Stimulated activated memory B cell treated with anti-CD40 and anti-IgM and Interleukin-4, amounts not matched to agents 10 μg/mL and 1 μg/mL and 100 μg/mL, for 72 hours (primary cell): ENCODE measurements around the gene KRTAP10-8.
"Not testable (repeated sequence)": the region's sequence is repeated elsewhere in the genome, so short reads cannot be mapped to it uniquely, and the experiment has no call there.

Experiments used
- ATAC-seq: fragments of 150-1000 bp; cut with Tn5 transposase; 2 replicates; pipeline ENCODE4 v1.10.0; 2021
- H3K27ac Mint-ChIP-seq: one replicate; pipeline ENCODE4 v1.8.0; 2022; ENCODE audit warnings: mild to moderate bottlenecking, mixed read lengths
- H3K27me3 Mint-ChIP-seq: one replicate; pipeline ENCODE4 v1.8.0; 2022; ENCODE audit warnings: mixed read lengths
- H3K36me3 Mint-ChIP-seq: one replicate; pipeline ENCODE4 v1.8.0; 2022; ENCODE audit warnings: mixed read lengths
- H3K4me1 Mint-ChIP-seq: one replicate; pipeline ENCODE4 v1.8.0; 2022; ENCODE audit warnings: mixed read lengths
- H3K4me3 Mint-ChIP-seq: one replicate; pipeline ENCODE4 v1.8.0; 2022; ENCODE audit warnings: mild to moderate bottlenecking, moderate library complexity, mixed read lengths
- H3K9me3 Mint-ChIP-seq: one replicate; pipeline ENCODE4 v1.8.0; 2022; ENCODE audit warnings: mixed read lengths

Gene KRTAP10-8

DNA sequence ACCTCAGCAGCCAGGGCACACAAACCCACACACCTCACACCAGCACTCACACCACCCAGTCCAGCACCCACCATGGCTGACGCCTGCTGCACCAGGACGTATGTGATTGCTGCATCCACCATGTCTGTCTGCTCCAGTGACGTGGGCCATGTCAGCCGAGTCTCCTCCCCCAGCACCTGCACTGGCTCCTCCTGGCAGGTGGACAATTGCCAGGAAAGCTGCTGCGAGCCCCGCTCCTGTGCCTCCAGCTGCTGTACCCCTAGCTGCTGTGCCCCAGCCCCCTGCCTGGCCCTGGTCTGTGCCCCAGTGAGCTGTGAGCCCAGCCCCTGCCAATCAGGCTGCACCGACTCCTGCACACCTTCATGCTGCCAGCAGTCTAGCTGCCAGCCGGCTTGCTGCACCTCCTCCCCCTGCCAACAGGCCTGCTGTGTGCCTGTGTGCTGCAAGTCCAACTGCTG, at the start of gene KRTAP10-8:
Gene KRTAP10-8, plus strand, starts transcription at position 51 of the 458 bp plus-strand sequence. Its CDS starts 22 bp downstream, at position 73.
- Mint-ChIP-seq H3K4me1 (no peaks in the 10 kb centered on the region), H3K27ac (no peak within 1 kb of the TSS), H3K27me3 (peaks cover 42% of the 10 kb centered on the region), H3K36me3 (peaks cover 28% of the 10 kb centered on the region), H3K9me3 (peaks cover 31% of the 10 kb centered on the region), H3K4me3 (no peak within 1 kb of the TSS)
- no peak for ATAC-seq

DNA sequence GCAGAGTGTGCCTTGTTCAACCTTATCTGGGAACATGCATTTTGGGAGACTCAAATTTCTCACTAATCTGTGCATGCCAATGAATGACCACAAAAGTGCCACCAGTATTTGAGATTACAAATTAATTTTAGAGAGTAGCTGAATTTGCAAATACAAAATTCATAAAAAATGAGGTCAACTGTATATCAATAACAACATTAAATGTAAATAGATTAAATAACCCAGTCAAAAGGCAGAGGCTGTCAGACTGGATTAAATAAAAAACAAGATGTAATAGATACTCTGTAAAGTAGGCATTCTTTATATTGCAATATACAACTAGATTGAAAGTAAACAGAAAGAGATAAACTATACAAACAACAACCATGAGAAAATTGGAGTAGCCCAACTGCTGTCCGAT, 47.8 kb upstream of the KRTAP10-8 start:
- Mint-ChIP-seq H3K4me1 (peaks cover 35% of the 10 kb centered on the region), H3K27me3 (peaks cover 5% of the 10 kb centered on the region), H3K36me3 (peaks cover 16% of the 10 kb centered on the region), H3K4me3 (no peak overlapping the region), H3K27ac (no peak overlapping the region), H3K9me3 (peaks cover 20% of the 10 kb centered on the region)
- ATAC-seq = no peak

DNA sequence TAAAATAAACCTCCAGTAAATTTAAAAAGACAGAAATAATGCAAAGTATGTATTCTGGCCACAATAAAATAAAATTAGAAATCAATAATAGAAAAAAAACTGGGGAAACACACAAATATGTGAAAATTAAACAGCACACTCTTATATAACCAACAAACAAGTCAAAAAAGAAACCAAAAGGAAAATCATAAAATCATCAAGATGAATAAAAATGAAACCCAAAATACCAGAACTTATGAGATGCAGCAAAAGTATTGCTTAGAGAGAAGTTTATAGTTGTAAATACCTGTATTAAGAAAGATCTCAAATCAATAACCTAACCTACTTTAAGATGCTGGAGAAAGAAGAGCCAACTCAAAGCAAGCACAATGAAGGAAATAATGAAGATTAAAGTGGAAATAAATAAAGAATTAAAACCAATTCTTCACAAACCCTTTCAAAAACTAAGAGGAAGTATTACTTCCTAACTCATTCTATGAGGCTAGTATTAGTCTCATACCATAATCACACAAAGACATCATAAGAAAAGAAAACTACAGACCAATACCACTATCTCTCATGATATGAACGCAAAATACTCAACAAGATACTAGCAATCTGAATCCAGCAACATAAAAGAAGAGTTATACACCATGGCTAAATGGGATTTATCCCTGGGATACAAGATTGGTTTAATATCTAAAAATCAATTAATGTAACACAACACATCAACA, 46.8 kb upstream of the KRTAP10-8 start:
- H3K27ac Mint-ChIP-seq = peak overlapping the region; percentile 57
- H3K36me3 Mint-ChIP-seq = peaks cover 19% of the 10 kb centered on the region
- peaks cover 38% of the 10 kb centered on the region for H3K4me1 Mint-ChIP-seq
- peaks cover 15% of the 10 kb centered on the region for H3K27me3 Mint-ChIP-seq
- H3K9me3 Mint-ChIP-seq = peaks cover 20% of the 10 kb centered on the region
- ATAC-seq = peak; percentile 71
- H3K4me3 Mint-ChIP-seq = peak overlapping the region; percentile 47

- ATAC-seq = peak; percentile 51
Measured at GRCh38 chr21:44566403-44566802, 45.5 kb upstream of the KRTAP10-8 start.

DNA sequence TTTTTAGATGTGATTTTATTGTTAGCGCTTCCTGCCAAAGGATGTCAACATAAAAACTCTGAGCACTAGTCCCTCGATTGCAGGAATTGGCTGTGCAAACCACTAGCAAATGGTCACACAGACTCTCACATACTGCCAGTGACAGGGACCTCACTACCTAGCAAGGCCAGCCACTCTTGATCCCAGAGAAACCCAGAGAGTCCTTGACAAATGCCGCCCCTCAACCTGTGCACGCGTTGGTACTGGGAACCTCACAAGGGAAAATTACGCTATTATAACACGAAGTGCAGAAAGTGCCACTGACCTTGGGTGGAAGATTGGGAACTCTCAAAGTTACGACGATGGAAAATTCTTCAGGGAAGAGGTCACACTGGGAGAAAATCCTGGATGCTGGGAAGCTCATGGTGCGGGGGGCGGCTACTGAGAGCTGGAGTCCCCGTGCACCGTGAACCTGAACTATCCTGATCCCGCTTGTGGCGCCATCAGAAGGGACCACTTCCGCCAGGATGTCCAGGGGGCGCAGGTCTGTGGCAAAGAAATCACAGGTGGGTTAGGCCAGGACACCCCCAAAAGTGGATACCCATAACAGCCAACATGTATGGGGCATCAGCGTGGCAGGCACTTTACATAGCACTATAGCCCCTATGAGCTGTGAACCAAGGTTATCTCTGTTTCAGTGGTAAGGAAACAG, 44.3 kb upstream of the KRTAP10-8 start:
- Mint-ChIP-seq H3K27me3 (peaks cover 38% of the 10 kb centered on the region), H3K4me1 (peaks cover 23% of the 10 kb centered on the region), H3K36me3 (peaks cover 4% of the 10 kb centered on the region), H3K27ac (no peak overlapping the region), H3K4me3 (no peak overlapping the region), H3K9me3 (peaks cover 10% of the 10 kb centered on the region)
- no peak for ATAC-seq

More at GRCh38 chr21:44566403-44566802, 45.5 kb upstream of the KRTAP10-8 start:
- Mint-ChIP-seq H3K27ac (no peak overlapping the region), H3K9me3 (peaks cover 16% of the 10 kb centered on the region), H3K36me3 (peaks cover 13% of the 10 kb centered on the region), H3K4me3 (no peak overlapping the region), H3K4me1 (peaks cover 31% of the 10 kb centered on the region), H3K27me3 (peaks cover 26% of the 10 kb centered on the region)

DNA sequence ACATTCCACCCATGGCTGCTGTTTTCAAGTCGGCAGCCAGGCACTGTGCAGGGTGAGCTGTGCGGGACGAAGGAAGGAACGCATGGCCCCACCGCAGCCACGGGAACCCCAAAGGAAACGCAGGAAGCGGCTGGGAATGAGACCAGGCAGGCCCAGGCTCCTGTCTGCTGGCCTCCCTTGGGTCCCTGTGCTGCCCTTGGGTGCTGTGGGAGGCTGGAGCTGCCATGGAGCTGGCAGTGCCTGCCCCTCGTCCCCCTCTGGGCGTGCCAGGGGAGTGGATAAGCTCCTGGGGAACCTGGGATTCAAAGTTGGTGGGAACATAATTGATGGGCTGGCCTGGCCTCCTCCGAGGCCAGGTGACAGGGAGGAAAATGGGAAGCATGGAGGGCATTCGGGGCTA, 43.6 kb upstream of the KRTAP10-8 start:
- peaks cover 5% of the 10 kb centered on the region for H3K9me3 Mint-ChIP-seq
- no peak for ATAC-seq
- H3K36me3 Mint-ChIP-seq = peaks cover 4% of the 10 kb centered on the region
- no peak overlapping the region for H3K27ac Mint-ChIP-seq
- H3K4me1 Mint-ChIP-seq = peaks cover 23% of the 10 kb centered on the region
- H3K27me3 Mint-ChIP-seq = peaks cover 45% of the 10 kb centered on the region
- H3K4me3 Mint-ChIP-seq = no peak overlapping the region

DNA sequence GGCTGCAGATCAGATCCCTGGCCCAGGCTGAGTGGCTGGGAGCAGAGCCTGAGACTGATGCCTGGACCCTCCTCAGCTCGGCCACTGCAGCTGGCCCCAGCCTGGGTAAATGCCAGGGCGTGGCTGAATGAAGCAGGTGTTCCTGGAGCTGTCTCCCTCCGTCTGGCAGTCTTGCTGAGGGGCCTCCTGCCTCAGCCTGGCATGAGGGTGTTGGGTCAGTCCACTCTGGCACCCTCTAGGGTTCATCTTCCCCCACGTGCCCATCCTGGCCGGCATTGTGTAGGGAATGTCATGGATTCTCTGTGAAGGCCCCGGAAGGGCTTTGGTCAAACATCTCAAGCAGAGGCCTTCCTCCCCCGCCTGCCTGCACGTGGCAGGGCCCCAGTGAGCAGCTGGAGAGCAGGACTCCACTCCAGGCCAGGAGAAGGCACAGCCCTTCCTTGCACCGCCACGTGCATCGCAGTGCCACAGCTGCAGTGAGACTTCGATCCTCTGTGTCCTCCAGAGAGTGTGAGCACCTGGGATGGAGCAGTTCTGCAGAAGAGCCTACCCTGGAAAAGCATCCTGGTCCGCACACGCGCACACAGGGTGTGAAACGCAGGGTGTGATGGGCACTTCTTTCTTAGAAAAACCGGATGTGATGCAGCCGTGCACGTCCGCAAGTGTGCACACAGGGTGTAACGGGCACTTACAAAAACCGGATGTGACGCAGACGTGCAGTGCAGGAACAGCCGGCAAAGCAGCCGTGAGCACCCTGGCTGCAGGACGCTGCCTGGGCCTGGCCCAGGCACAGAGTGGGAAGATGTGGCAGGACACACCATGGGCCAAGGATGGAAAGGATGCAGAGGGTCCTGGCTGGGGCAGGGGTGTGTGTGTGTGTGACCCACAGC, 43.0 kb upstream of the KRTAP10-8 start:
- ATAC-seq = no peak
- peaks cover 4% of the 10 kb centered on the region for H3K36me3 Mint-ChIP-seq
- peak overlapping the region; percentile 30 for H3K4me3 Mint-ChIP-seq
- H3K9me3 Mint-ChIP-seq = peaks cover 4% of the 10 kb centered on the region
- H3K27me3 Mint-ChIP-seq = peaks cover 51% of the 10 kb centered on the region
- peaks cover 23% of the 10 kb centered on the region for H3K4me1 Mint-ChIP-seq
- no peak overlapping the region for H3K27ac Mint-ChIP-seq

DNA sequence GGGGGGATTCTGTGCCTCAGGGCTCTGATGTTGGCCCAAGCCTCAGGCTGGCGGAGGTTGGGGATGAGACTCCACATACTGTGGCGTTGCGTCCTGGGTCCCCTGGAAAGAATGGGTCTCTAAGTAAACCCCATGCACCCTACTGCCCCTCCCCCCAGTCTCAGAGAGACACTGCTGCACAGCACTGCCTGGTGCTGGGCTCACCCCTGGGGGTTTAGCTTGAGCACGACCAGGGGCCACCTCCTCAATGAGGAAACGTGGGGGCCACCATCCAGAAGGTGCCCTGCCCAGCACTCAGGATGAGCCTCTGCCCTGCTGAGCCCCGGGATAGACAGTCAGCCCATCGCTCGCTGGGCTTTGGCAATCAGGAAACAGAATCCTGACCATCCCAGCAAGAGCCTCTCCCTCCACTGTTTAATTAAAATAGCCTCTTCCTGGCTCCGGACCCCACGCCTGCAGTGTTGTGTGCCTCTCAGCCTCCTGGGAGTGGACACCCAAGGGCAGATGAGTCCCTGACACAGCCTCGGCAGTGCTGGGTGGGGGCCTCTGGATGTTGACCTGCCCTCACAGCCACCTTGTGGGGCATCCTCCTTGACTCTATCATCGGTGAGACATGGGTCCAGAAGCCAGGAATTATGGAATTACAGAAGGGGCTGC, 41.9 kb upstream of the KRTAP10-8 start:
- peaks cover 4% of the 10 kb centered on the region for H3K9me3 Mint-ChIP-seq
- H3K27me3 Mint-ChIP-seq = peaks cover 62% of the 10 kb centered on the region
- H3K4me3 Mint-ChIP-seq = no peak overlapping the region
- no peak for ATAC-seq
- H3K27ac Mint-ChIP-seq = no peak overlapping the region
- peaks cover 4% of the 10 kb centered on the region for H3K36me3 Mint-ChIP-seq
- peaks cover 26% of the 10 kb centered on the region for H3K4me1 Mint-ChIP-seq

- Mint-ChIP-seq H3K4me3 (no peak overlapping the region), H3K4me1 (peaks cover 20% of the 10 kb centered on the region), H3K36me3 (peaks cover 9% of the 10 kb centered on the region), H3K27ac (no peak overlapping the region), H3K27me3 (peaks cover 73% of the 10 kb centered on the region), H3K9me3 (peaks cover 10% of the 10 kb centered on the region)
- ATAC-seq = no peak
Measured at GRCh38 chr21:44571296-44571695, 40.6 kb upstream of the KRTAP10-8 start.

DNA sequence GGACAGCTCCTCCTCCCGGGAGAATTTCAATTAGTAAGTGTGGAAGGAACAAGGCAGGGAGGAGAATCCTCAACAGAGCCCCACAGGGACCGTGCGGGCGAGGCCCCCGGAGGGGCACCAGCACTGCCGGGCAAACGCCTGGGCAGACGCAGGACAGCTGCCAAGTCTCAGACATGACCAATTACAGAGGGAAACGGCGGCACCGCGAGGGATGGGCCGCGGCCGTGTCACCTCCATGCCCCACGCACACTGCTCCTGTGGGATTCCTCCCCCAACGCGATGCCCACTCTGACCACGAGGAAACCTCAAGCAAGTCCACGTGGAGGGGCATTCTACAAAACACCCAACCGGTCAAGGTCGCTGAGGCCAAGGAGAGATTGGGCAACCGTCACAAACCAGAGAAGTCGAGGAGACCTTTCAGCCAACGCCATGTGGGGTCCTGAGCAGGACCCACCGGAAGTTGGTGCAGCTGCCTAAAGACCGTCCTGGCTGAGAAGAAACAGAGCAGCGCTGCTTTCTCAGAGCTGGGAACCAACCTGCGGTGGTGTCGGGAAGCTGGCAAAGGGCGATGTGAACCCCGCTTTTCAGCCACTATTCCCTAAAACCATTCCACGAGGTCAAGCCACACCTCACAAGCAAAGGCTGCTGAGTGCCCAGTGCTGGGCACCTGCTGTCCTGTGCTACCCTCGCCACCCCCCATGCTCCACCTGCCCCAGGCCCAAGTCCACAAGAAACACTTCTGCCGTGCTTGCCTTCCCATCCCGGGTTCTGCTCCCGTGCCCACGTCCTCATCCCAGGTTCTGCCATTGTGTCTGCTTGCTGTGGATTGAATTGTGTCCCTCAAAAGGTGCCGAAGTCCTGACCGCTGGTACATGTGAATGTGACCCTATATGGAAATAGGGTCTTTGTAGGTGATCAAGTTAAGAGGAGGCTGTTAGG, 39.8 kb upstream of the KRTAP10-8 start:
- H3K4me3 Mint-ChIP-seq = no peak overlapping the region
- H3K9me3 Mint-ChIP-seq = peaks cover 14% of the 10 kb centered on the region
- peaks cover 9% of the 10 kb centered on the region for H3K36me3 Mint-ChIP-seq
- peaks cover 73% of the 10 kb centered on the region for H3K27me3 Mint-ChIP-seq
- H3K27ac Mint-ChIP-seq = no peak overlapping the region
- no peak for ATAC-seq
- H3K4me1 Mint-ChIP-seq = peaks cover 15% of the 10 kb centered on the region

GRCh38 chr21:44572959-44573583, 38.8 kb upstream of the KRTAP10-8 start:
- peaks cover 73% of the 10 kb centered on the region for H3K27me3 Mint-ChIP-seq
- peaks cover 20% of the 10 kb centered on the region for H3K9me3 Mint-ChIP-seq
- no peak for ATAC-seq
- H3K36me3 Mint-ChIP-seq = peaks cover 9% of the 10 kb centered on the region
- no peak overlapping the region for H3K27ac Mint-ChIP-seq
- H3K4me1 Mint-ChIP-seq = peaks cover 15% of the 10 kb centered on the region
- no peak overlapping the region for H3K4me3 Mint-ChIP-seq

DNA sequence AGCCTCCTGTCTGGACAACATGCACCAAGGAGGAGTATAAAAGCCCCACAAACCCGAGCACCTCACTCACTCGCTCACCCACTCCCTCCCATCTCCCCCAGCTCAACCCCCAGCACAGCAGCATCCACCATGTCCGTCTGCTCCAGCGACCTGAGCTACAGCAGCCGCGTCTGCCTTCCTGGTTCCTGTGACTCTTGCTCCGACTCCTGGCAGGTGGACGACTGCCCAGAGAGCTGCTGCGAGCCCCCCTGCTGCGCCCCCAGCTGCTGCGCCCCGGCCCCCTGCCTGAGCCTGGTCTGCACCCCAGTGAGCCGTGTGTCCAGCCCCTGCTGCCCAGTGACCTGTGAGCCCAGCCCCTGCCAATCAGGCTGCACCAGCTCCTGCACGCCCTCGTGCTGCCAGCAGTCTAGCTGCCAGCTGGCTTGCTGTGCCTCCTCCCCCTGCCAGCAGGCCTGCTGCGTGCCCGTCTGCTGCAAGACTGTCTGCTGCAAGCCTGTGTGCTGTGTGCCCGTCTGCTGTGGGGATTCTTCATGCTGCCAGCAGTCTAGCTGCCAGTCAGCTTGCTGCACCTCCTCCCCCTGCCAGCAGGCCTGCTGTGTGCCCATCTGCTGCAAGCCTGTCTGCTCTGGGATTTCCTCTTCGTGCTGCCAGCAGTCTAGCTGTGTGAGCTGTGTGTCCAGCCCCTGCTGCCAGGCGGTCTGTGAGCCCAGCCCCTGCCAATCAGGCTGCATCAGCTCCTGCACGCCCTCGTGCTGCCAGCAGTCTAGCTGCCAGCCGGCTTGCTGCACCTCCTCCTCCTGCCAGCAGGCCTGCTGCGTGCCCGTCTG, 38.0 kb upstream of the KRTAP10-8 start, which contains the start of gene KRTAP10-4:
Gene KRTAP10-4, plus strand, starts transcription at position 100 of the 827 bp plus-strand sequence. Its CDS starts 30 bp downstream, at position 130.
- H3K9me3 Mint-ChIP-seq = peaks cover 23% of the 10 kb centered on the region
- H3K27me3 Mint-ChIP-seq = peaks cover 71% of the 10 kb centered on the region
- not testable (repeated sequence) for H3K27ac Mint-ChIP-seq, ATAC-seq, H3K36me3 Mint-ChIP-seq, H3K4me3 Mint-ChIP-seq
- H3K4me1 Mint-ChIP-seq = peaks cover 15% of the 10 kb centered on the region
